ENCODE measurements around the gene FAM222B.
"Not testable (repeated sequence)": the region's sequence is repeated elsewhere in the genome, so short reads cannot be mapped to it uniquely, and the experiment has no call there.

Gene FAM222B

DNA sequence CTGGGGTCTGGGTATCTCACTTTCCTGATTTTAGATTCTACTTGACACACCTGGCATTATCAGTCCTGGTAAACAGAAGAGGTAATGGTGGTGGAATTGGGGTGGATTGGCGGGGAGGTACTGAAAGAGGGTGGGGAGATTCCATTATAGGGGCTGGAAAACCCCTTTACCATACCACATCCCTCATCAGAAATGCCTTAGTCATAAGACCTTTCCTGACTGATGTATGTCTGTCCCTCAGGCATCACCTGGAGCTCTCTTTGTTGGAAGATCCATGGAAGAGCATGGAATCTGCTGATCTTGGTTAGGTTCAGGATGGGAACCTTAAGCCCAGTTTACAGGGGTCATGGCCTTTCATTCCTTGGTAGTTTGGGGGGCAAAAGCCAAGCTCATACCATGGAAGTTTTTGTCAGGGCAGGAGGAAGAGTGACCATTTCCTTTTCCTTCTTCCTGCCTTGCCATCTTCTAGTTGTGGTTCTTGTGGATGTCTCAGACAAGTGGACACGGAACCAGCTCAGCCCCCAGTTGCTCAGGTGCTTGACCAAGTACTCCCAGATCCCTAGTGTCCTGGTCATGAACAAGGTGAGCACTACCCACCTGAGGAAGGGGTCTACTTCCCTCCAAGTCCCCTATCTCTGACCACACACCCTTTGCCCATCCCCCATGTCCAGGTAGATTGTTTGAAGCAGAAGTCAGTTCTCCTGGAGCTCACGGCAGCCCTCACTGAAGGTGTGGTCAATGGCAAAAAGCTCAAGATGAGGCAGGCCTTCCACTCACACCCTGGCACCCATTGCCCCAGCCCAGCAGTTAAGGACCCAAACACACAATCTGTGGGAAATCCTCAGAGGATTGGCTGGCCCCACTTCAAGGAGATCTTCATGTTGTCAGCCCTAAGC, 15.6 kb upstream of the FAM222B start:
- Mint-ChIP-seq H3K4me3 (peak overlapping the region; percentile 42), H3K36me3 (peaks cover 9% of the 10 kb centered on the region)

DNA sequence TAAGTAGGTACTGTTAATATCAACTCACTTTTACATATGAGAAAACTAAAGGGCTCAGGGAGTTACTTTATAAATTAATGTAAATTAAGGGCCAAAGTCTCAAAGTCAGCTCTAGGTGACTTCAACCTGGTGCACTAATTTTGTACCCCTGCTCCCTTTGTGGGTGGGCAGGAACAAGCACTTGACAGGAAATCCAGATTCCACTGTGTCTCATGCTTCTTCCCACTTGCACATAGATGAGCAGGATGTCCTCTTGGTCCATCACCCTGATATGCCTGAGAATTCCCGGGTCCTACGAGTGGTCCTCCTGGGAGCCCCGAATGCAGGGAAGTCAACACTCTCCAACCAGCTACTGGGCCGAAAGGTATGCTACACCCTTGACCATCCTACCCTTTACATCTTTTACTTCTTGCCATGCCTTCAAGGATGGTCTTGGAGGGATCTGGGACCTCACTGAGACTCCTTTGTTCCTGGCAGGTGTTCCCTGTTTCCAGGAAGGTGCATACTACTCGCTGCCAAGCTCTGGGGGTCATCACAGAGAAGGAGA, 13.5 kb upstream of the FAM222B start:
- peaks cover 25% of the 10 kb centered on the region for H3K4me1 Mint-ChIP-seq
- peak overlapping the region; percentile 95 for H3K4me3 Mint-ChIP-seq
- H3K27me3 Mint-ChIP-seq: no peaks in the 10 kb centered on the region
- no peaks in the 10 kb centered on the region for H3K9me3 Mint-ChIP-seq
- no peak overlapping the region for H3K27ac Mint-ChIP-seq
- peaks cover 8% of the 10 kb centered on the region for H3K36me3 Mint-ChIP-seq

More for the DNA sequence above, 15.6 kb upstream of the FAM222B start:
- Mint-ChIP-seq H3K9me3 (no peaks in the 10 kb centered on the region), H3K4me1 (peaks cover 25% of the 10 kb centered on the region), H3K27ac (peak overlapping the region; percentile 89), H3K27me3 (no peaks in the 10 kb centered on the region)

GRCh38 chr17:28855336-28855679, 12.7 kb upstream of the FAM222B start:
- no peaks in the 10 kb centered on the region for H3K9me3 Mint-ChIP-seq
- peaks cover 8% of the 10 kb centered on the region for H3K36me3 Mint-ChIP-seq
- H3K4me1 Mint-ChIP-seq: peaks cover 25% of the 10 kb centered on the region
- H3K27me3 Mint-ChIP-seq: no peaks in the 10 kb centered on the region
- peak overlapping the region; percentile 95 for H3K4me3 Mint-ChIP-seq
- H3K27ac Mint-ChIP-seq: peak overlapping the region; percentile 97

GRCh38 chr17:28854457-28855335, 12.1 kb upstream of the FAM222B start, which contains the start of gene ERAL1:
ERAL1 (plus strand) TSS chr17:28855016; CDS start chr17:28855035, 19 bp downstream.
- peaks cover 25% of the 10 kb centered on the region for H3K4me1 Mint-ChIP-seq
- peaks cover 8% of the 10 kb centered on the region for H3K36me3 Mint-ChIP-seq
- peak within 1 kb of the TSS; percentile 97 for H3K27ac Mint-ChIP-seq
- no peaks in the 10 kb centered on the region for H3K9me3 Mint-ChIP-seq
- no peaks in the 10 kb centered on the region for H3K27me3 Mint-ChIP-seq
- peak within 1 kb of the TSS; percentile 95 for H3K4me3 Mint-ChIP-seq

GRCh38 chr17:28853295-28853694, 10.7 kb upstream of the FAM222B start:
- Mint-ChIP-seq H3K4me1 (peaks cover 26% of the 10 kb centered on the region), H3K4me3 (peak overlapping the region; percentile 36), H3K36me3 (peaks cover 4% of the 10 kb centered on the region), H3K27ac (no peak overlapping the region), H3K27me3 (no peaks in the 10 kb centered on the region), H3K9me3 (no peaks in the 10 kb centered on the region)

DNA sequence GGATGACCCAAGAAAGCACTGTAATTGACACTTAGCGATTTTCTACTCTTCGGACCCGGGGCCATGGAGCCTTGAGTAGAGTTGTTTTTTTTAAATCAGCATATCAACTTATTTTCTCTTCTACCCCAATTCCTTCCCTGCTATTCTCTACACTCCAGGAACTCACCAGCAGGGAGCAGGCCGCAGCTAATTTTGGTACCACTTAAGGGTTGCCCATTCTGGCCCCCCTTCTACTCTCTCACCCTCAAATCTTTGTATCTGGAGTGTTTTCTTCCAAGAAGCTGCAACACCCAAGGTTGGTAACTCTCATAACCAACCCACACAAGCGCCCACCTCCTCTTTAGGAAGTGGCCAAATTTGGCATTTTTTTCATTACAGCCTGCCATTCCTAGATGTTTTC, 6.7 kb upstream of the FAM222B start:
- Mint-ChIP-seq H3K4me1 (peaks cover 4% of the 10 kb centered on the region), H3K9me3 (no peaks in the 10 kb centered on the region), H3K36me3 (no peaks in the 10 kb centered on the region), H3K27ac (no peak overlapping the region), H3K4me3 (no peak overlapping the region), H3K27me3 (no peaks in the 10 kb centered on the region)

DNA sequence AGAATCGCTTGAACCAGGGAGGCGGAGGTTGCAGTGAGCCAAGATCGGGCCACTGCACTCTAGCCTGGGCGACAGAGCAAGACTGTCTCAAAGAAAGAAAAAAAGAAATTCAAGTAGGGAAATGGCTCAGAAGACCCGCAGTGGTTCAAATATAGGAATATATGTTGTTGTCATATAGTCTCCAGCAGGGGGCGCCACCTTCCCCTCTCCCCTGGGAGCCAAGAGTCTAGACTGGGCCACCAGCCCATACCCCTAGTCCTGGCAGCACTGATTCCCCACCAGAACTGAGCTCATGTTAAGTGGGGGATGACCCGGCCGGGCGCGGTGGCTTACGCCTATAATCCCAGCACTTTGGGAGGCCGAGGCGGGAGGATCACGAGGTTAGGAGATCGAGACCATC, 6.1 kb upstream of the FAM222B start:
- not testable (repeated sequence) for H3K4me3 Mint-ChIP-seq, H3K27ac Mint-ChIP-seq, H3K36me3 Mint-ChIP-seq, H3K4me1 Mint-ChIP-seq, H3K9me3 Mint-ChIP-seq, H3K27me3 Mint-ChIP-seq

GRCh38 chr17:28846699-28847098, 4.1 kb upstream of the FAM222B start:
- H3K27me3 Mint-ChIP-seq, H3K9me3 Mint-ChIP-seq: not testable (repeated sequence)

DNA sequence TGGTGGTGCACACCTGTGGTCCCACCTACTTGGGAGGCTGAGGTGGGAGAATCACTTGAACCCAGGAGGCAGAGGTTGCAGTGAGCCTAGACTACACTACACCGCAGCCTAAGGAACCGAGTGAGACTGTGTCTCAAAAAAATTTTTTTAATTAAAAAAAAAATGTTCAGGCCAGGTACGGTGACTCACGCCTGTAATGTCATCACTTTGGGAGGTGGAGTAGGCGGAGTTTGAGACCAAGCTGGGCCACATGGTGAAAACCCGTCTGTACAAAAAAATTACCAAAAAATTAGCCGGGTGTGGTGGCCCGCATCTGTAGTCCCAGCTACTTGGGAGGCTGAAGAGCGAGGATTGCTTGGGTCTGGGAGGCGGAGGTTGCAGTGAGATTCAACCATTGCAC, 3.6 kb upstream of the FAM222B start:
- no peaks in the 10 kb centered on the region for H3K9me3 Mint-ChIP-seq
- H3K27ac Mint-ChIP-seq: no peak overlapping the region
- no peak overlapping the region for H3K4me3 Mint-ChIP-seq
- peaks cover 12% of the 10 kb centered on the region for H3K4me1 Mint-ChIP-seq
- H3K27me3 Mint-ChIP-seq: no peaks in the 10 kb centered on the region
- H3K36me3 Mint-ChIP-seq: no peaks in the 10 kb centered on the region

More at GRCh38 chr17:28846699-28847098, 4.1 kb upstream of the FAM222B start:
- not testable (repeated sequence) for H3K4me3 Mint-ChIP-seq, H3K36me3 Mint-ChIP-seq, H3K27ac Mint-ChIP-seq, H3K4me1 Mint-ChIP-seq

DNA sequence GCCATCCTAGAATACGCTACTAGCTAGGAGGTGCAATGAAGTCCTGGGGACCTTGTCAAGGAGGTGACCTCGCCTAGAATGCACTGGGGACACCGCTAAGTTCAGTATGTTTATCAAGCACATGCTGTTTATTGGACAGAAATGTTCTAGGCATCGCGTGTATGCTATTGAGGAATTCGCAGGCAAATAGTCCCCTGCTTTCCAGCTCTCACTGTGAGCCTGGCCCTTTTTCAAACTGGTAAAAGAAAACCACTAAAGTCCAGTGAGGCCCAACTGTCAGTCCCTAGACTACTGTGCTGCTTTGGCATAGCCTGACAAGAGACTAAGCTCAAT, 1.2 kb upstream of the FAM222B start:
- Mint-ChIP-seq H3K27me3 (no peaks in the 10 kb centered on the region), H3K36me3 (no peaks in the 10 kb centered on the region), H3K27ac (no peak overlapping the region), H3K4me1 (peaks cover 23% of the 10 kb centered on the region), H3K4me3 (peak overlapping the region; percentile 59), H3K9me3 (no peaks in the 10 kb centered on the region)

- H3K27me3 Mint-ChIP-seq: no peaks in the 10 kb centered on the region
- H3K36me3 Mint-ChIP-seq: no peaks in the 10 kb centered on the region
- peak overlapping the region; percentile 95 for H3K27ac Mint-ChIP-seq
- H3K4me1 Mint-ChIP-seq: peaks cover 23% of the 10 kb centered on the region
- H3K9me3 Mint-ChIP-seq: no peaks in the 10 kb centered on the region
- peak overlapping the region; percentile 99 for H3K4me3 Mint-ChIP-seq
Measured at GRCh38 chr17:28841901-28842281, 699 bp downstream of the FAM222B start.

DNA sequence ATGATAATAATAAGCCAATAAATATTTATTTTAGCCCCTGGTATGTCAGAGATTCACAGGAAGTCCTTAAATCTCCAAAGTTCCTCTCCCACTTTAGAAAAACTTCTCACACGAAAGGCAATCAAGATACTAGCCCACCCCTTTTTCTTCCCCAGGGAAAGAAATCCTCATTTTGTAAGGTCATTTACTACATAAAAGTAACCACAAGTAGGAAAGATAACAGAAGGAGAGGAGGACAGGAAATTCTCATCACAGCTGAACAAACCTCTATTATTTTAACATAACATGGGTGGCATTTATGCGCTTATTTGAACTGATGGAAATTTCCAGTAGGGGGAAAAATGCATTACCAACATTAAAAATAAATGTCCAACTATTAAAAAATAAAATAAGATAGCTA, 3.4 kb downstream of the FAM222B start:
- Mint-ChIP-seq H3K4me1 (peaks cover 32% of the 10 kb centered on the region), H3K9me3 (no peaks in the 10 kb centered on the region), H3K4me3 (no peak overlapping the region), H3K36me3 (peaks cover 1% of the 10 kb centered on the region), H3K27ac (no peak overlapping the region), H3K27me3 (no peaks in the 10 kb centered on the region)

- H3K27me3 Mint-ChIP-seq, H3K27ac Mint-ChIP-seq, H3K36me3 Mint-ChIP-seq, H3K9me3 Mint-ChIP-seq, H3K4me3 Mint-ChIP-seq: not testable (repeated sequence)
- peaks cover 35% of the 10 kb centered on the region for H3K4me1 Mint-ChIP-seq
Measured at GRCh38 chr17:28836541-28836940, 6.0 kb downstream of the FAM222B start.

- Mint-ChIP-seq H3K27me3 (no peaks in the 10 kb centered on the region), H3K4me3 (no peak overlapping the region), H3K36me3 (peaks cover 10% of the 10 kb centered on the region), H3K27ac (no peak overlapping the region), H3K4me1 (peaks cover 24% of the 10 kb centered on the region), H3K9me3 (no peaks in the 10 kb centered on the region)
Measured at GRCh38 chr17:28834420-28834819, 8.2 kb downstream of the FAM222B start.

DNA sequence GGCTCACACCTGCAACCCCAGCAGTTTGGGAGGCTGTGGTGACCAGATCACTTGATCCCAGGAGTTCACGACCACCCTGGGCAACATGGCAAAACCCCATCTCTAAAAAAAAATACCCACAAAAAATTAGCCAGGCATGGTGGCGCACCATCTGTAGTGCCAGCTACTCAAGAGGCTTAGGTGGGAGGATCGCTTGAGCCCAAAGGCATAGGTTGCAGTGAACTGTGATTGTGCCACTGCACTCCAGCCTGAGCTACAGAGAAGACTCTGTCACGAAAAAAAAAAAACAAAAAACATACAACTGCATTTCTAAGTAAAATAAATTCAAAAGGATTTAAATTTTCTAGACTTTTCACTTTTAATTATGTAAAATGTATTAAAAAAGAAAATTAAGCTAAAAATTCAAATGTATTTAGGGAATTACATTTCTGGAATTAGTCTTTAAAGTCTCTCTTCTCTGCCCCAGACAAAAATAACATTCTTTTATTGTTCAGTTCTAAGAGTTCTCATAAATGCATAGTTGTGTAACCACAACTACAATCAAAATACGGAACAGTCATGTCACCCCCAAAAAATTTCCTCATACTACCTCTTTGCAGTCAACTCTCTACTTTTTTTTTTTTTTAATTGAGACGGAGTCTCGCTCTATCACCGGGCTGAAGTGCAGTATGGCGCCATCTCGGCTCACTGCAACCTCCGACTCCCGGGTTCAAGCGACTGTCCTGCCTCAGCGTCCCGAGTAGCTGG, 14.1 kb downstream of the FAM222B start:
- peaks cover 22% of the 10 kb centered on the region for H3K4me1 Mint-ChIP-seq
- H3K27me3 Mint-ChIP-seq: no peaks in the 10 kb centered on the region
- H3K4me3 Mint-ChIP-seq: no peak overlapping the region
- no peak overlapping the region for H3K27ac Mint-ChIP-seq
- H3K9me3 Mint-ChIP-seq: no peaks in the 10 kb centered on the region
- H3K36me3 Mint-ChIP-seq: peaks cover 10% of the 10 kb centered on the region

Measured in activated naive CD4-positive, alpha-beta T cell treated with anti-CD3 and anti-CD28 coated beads, Interleukin-2, amount 50 U/mL, for 24 hours (primary cell).